Measurements from ENCODE around the gene KCTD16.

GRCh38 chr5:144418719-144419118 lies 248.0 kb downstream of the KCTD16 start:
- TF ChIP-seq CTCF (IDR thresholded peaks at IDR 0.05 in 8 of 11, conservative IDR thresholded peaks at IDR 0.05 in 3 of 11) = no peak
- no peak for TF ChIP-seq POLR2A (IDR thresholded peaks at IDR 0.05)
